Hepatocyte (in vitro differentiated cells): Measurements from ENCODE around the gene SLC5A6. TPM values are rescaled to one million over a fixed set of nuclear protein-coding genes. Genes with fewer than 3 reads are reported as not detected.

Source experiments
- DNase-seq: peaks from one replicate; pipeline ENCODE4 v3.0.0-alpha.2; 2016; ENCODE audit warnings: low spot score
- H2AFZ ChIP-seq: fragments of 200-600 bp; sonication (generic); 2 replicates; pipeline ENCODE4 v1.6.0; 2016; ENCODE audit warnings: antibody characterized with exemption, mild to moderate bottlenecking
- H3K27ac ChIP-seq: fragments of 200-600 bp; sonication (generic); 2 replicates; pipeline ENCODE4 v1.5.1; 2016; ENCODE audit warnings: mild to moderate bottlenecking
- H3K27me3 ChIP-seq: fragments of 200-600 bp; sonication (generic); 2 replicates; pipeline ENCODE4 v1.6.1; 2016
- H3K36me3 ChIP-seq: fragments of 200-600 bp; sonication (generic); replicated peaks from 2 replicates; pipeline ENCODE4 v1.5.1; 2016; ENCODE audit warnings: low read depth; ENCODE audit not compliant: insufficient read depth
- H3K4me1 ChIP-seq: fragments of 200-600 bp; sonication (generic); 2 replicates; pipeline ENCODE4 v1.5.1; 2016; ENCODE audit warnings: mild to moderate bottlenecking, moderate library complexity; ENCODE audit not compliant: insufficient read depth
- H3K4me2 ChIP-seq: fragments of 200-600 bp; sonication (generic); 2 replicates; pipeline ENCODE4 v1.6.0; 2016
- H3K4me3 ChIP-seq: fragments of 200-600 bp; sonication (generic); 2 replicates; pipeline ENCODE4 v1.5.1; 2016; ENCODE audit warnings: mild to moderate bottlenecking
- H3K79me2 ChIP-seq: fragments of 200-600 bp; sonication (generic); 2 replicates; pipeline ENCODE4 v1.6.0; 2017; ENCODE audit warnings: mild to moderate bottlenecking
- H3K9me2 ChIP-seq: fragments of 200-600 bp; sonication (generic); replicated peaks from 2 replicates; pipeline ENCODE4 v1.6.0; 2017; ENCODE audit warnings: mild to moderate bottlenecking; ENCODE audit not compliant: insufficient read depth
- H3K9me3 ChIP-seq: fragments of 200-600 bp; sonication (generic); 2 replicates; pipeline ENCODE4 v1.5.1; 2016; ENCODE audit warnings: low read depth, mild to moderate bottlenecking
- H4K20me1 ChIP-seq: fragments of 200-600 bp; sonication (generic); 2 replicates; pipeline ENCODE4 v1.6.0; 2016; ENCODE audit warnings: mild to moderate bottlenecking; ENCODE audit not compliant: insufficient read depth, poor library complexity, severe bottlenecking
- CTCF ChIP-seq: fragments of 200-600 bp; sonication (generic); IDR thresholded peaks from 2 replicates; pipeline ENCODE4 v1.5.1; 2016; ENCODE audit warnings: antibody characterized with exemption, mild to moderate bottlenecking; ENCODE audit not compliant: poor library complexity
- EZH2 ChIP-seq: fragments of 200-600 bp; sonication (generic); IDR thresholded peaks from 2 replicates; pipeline ENCODE4 v1.6.1; 2016; ENCODE audit warnings: antibody characterized with exemption, mild to moderate bottlenecking, borderline replicate concordance
- EZH2phosphoT487 ChIP-seq: fragments of 200-600 bp; sonication (generic); IDR thresholded peaks from one replicate; pipeline ENCODE4 v1.6.1; 2018; ENCODE audit warnings: antibody characterized with exemption, mild to moderate bottlenecking, low read depth, moderate library complexity; ENCODE audit not compliant: unreplicated experiment, severe bottlenecking
- WGBS: methylation state at CpG from one replicate; pipeline ENCODE4 v1.1.6; 2016; ENCODE audit warnings: low lambda C conversion rate; ENCODE audit errors: missing lambda C conversion rate; 5-methylcytosine and 5-hydroxymethylcytosine counted together
- polyA plus RNA-seq: library from polyadenylated mRNA; unstranded; fragments of >200 nt; fragmentation: Nextera tagmentation; extraction: Ambion mirVana; gene quantifications from 2 replicates; pipeline ENCODE4 v1.2.1, GENCODE V29; 2016
- total RNA-seq: library from RNA; depleted of rRNA; stranded (reverse); fragments of >200 nt; gene quantifications from 2 replicates; pipeline ENCODE4 v1.2.3, GENCODE V29; 2014

Gene SLC5A6
- total and polyA plus RNA-seq, 2 experiments from 2014 or later, result 58.9 to 72.3 TPM

GRCh38 chr2:27171351-27171848 lies 40.7 kb downstream of the SLC5A6 start:
- Histone ChIP-seq H3K27ac (no peak overlapping the region), H3K36me3 (no peaks in the 10 kb centered on the region), H3K9me2 (no peaks in the 10 kb centered on the region), H3K27me3 (peaks cover 8% of the 10 kb centered on the region), H4K20me1 (no peaks in the 10 kb centered on the region), H3K4me2 (no peak overlapping the region), H3K4me3 (no peak overlapping the region), H3K9me3 (no peaks in the 10 kb centered on the region), H2AFZ (no peak overlapping the region), H3K79me2 (no peaks in the 10 kb centered on the region), H3K4me1 (no peaks in the 10 kb centered on the region)
- 63% methylated on average over 8 of the region's 8 CpGs for WGBS
- TF ChIP-seq CTCF (no peak), EZH2 (no peak), EZH2phosphoT487 (no peak)
- peak; percentile 32 for DNase-seq

- Histone ChIP-seq H2AFZ (no peak overlapping the region), H3K79me2 (no peaks in the 10 kb centered on the region), H3K9me3 (no peaks in the 10 kb centered on the region), H3K4me2 (no peak overlapping the region), H3K4me1 (no peaks in the 10 kb centered on the region), H3K27ac (no peak overlapping the region), H3K36me3 (no peaks in the 10 kb centered on the region), H4K20me1 (no peaks in the 10 kb centered on the region), H3K9me2 (no peaks in the 10 kb centered on the region), H3K4me3 (no peak overlapping the region), H3K27me3 (peaks cover 8% of the 10 kb centered on the region)
- 79% methylated on average over 6 of the region's 6 CpGs for WGBS
- TF ChIP-seq EZH2phosphoT487 (no peak), EZH2 (no peak), CTCF (no peak)
- DNase-seq, result no peak
Observed at GRCh38 chr2:27170581-27171337, 41.3 kb downstream of the SLC5A6 start.

GRCh38 chr2:27164960-27165763 lies 46.9 kb downstream of the SLC5A6 start:
- no peak for DNase-seq
- Histone ChIP-seq H3K36me3 (no peaks in the 10 kb centered on the region), H3K27ac (no peak overlapping the region), H2AFZ (no peak overlapping the region), H3K9me2 (no peaks in the 10 kb centered on the region), H4K20me1 (no peaks in the 10 kb centered on the region), H3K79me2 (no peaks in the 10 kb centered on the region), H3K4me2 (no peak overlapping the region), H3K4me1 (no peaks in the 10 kb centered on the region), H3K9me3 (no peaks in the 10 kb centered on the region), H3K27me3 (peaks cover 2% of the 10 kb centered on the region), H3K4me3 (no peak overlapping the region)
- WGBS, result 85% methylated on average over 8 of the region's 8 CpGs
- TF ChIP-seq EZH2phosphoT487 (no peak), EZH2 (no peak), CTCF (no peak)
